ENCODE measurements around the gene DMRT1.

The DMRT1 gene

DNA sequence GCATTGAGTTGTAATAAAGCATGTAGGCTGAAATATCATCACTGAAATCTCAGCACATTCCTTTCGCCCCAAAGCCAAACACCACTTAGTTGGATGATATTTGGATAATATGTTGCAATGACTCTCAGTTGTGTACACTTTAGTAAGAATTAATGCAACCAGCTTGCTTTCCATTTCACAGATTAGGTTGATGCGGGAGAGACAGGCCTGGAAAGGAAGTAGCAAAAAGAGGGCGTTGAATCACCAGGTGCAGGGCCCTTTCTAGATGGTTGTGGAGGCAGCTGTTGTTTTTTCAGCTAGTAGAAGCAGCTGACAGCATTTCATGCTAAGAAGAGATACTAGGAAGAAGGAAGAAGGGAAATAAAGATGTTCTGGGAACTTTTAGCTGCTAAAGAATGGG, 165.8 kb downstream of the DMRT1 start:
- DNase-seq: no peak

DNA sequence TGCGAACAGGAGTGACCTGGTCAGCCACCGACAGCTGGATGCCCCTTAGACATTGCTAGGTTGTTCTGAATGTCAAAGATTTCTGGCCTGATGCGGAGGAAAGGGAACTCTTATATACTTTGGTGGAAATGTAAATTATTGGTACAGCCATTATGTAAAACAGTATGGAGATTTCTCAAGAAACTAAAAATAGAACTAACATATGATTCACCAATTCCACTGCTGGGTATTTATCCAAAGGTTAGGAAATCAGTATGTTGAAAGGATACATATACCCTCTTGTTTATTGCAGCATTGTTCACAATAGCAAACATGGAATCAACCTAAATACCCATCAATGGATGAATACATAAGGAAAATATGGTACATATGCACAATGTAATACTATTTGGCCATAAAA, 166.7 kb downstream of the DMRT1 start:
- no peak for DNase-seq

DNA sequence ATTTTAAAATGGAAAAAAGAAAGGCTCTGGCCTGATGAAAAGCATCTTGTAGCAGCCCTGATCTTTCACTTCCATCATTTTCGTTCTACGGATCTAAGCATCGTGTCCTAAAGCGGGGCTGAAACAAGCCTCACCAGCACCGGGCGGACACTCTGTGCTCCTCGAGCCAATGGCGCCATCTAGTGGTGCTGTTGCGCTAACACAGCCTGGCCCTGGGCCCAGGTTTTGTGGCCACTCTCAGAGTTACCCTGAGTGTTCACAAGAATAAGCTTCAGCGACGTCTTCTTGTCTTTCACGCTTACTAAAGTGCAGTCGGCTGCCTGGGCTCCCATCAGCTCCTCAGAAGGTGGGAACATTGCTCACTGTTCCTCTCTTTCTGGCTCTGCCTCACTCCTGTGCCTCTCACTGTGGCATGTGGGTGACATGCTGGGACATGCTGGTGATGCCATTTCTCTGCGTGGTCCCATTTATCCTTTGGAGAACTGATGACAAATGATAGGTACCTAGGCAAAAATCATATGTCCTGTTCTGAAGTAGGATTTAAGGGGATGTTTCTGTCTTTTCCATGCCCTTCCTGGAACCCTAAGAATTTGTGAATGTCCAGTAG, 167.7 kb downstream of the DMRT1 start:
- DNase-seq: peak; percentile 65

DNA sequence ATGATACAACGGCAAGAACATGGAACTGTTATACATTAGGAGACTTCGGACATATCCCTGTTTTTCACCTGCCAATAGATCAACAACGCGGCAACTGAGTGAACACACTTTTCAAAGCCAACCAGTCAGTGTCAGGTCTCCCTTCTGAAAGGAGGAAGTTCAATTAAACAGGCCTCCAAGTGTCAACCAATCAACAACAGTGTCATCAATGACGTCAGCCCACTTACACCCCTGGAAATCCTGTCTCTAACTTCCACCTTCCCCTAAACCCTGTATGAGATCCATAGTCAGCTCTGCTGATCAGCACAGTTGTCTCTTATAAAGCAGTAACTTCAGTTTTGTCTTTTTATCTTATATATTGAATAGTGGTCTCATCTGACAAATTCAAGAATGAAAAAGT, 171.5 kb downstream of the DMRT1 start:
- DNase-seq: no peak

DNA sequence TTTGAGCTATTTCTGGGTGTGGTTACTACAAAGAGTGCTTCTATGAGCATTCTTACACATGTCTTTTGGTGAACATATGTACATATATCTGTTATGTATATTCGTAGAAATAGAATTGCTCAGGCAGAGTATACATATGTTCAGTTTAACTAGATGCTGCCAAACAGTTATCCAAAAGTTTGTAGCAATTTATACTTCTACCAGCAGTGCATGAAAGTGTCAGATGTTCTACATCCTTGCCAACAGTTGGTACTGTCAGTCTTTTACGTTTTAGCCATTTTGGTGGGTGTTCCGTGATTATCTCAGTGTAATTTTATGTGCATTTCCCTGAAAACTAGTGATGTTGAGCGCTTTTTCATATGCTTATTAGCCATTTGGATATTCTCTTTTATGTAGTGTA, 172.7 kb downstream of the DMRT1 start:
- no peak for DNase-seq

DNA sequence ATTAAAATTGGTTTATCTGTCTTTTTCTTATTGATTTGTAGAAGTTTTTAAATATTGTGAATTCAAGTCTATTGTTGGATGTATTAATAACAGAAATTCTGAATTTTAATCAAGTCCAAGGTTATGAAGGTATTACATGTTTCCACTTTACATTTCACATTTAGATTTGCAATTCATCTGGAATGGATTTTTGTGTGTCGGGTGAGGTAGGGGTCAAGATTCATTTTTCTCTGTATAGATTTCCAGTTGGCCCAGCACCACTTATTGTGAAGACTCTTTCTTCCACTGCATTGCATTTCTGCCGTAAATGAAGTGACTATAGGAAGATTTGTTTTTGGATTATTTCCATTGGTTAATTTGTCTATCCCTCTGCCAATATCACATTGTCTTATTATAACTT, 173.1 kb downstream of the DMRT1 start:
- DNase-seq: no peak

DNA sequence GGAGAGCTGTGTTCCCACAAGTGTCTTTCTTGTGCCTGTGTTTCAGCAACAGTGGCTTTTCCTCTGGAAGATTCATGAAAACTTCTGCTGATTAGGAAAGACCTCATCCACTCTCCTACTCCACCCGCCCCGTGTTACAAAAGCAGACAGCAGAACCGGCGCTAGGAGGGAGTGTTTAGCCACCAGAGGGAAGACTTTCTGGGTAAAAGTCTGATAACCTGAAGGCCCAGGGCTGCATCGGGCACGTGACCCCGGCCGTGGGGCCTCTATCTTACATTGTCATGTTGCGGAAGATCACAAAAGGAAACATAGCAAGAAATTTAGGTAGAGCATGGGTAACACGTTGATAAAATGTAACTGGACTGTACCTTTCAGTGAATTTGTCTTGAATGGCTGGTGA, 176.6 kb downstream of the DMRT1 start:
- peak; percentile 59 for DNase-seq
